Measurements from ENCODE around the gene TIE1. TPM values are rescaled to one million over a fixed set of nuclear protein-coding genes. Genes with fewer than 3 reads are reported as not detected.

TIE1 gene
- total RNA-seq, 2 experiments from 2014 or later = not detected

GRCh38 chr1:43322506-43322905 is 21.7 kb downstream of the TIE1 start:
- Mint-ChIP-seq H3K27me3 (no peaks in the 10 kb centered on the region), H3K27ac (no peak overlapping the region), H3K4me1 (ENCODE audit: low read depth) (no peaks in the 10 kb centered on the region), H3K4me3 (no peak overlapping the region), H3K36me3 (peaks cover 4% of the 10 kb centered on the region), H3K9me3 (peaks cover 16% of the 10 kb centered on the region)
- intact Hi-C loops (cut with micrococcal nuclease) = no loop called here
- CTCF ChIA-PET = no interaction called here
- no peak for DNase-seq
- POLR2A ChIA-PET = no interaction called here

- intact Hi-C loops (cut with micrococcal nuclease) = no loop called here
- peaks cover 20% of the 10 kb centered on the region for H3K9me3 Mint-ChIP-seq
- ChIA-PET CTCF (interaction anchor here (0.5 kb wide), 1 partner anchor 403 kb away, joined by 3 read pairs; no protein-coding TSS in a partner anchor), POLR2A (no interaction called here)
- no peak overlapping the region for H3K4me3 Mint-ChIP-seq
- no peak overlapping the region for H3K27ac Mint-ChIP-seq
- DNase-seq = no peak
- no peaks in the 10 kb centered on the region for H3K27me3 Mint-ChIP-seq
- peaks cover 2% of the 10 kb centered on the region for H3K4me1 Mint-ChIP-seq (ENCODE audit: low read depth)
- peaks cover 4% of the 10 kb centered on the region for H3K36me3 Mint-ChIP-seq
Measured at GRCh38 chr1:43324810-43325209, 24.0 kb downstream of the TIE1 start.

GRCh38 chr1:43325381-43325780 is 24.6 kb downstream of the TIE1 start:
- ChIA-PET CTCF (interaction anchor here (0.5 kb wide), 1 partner anchor 402 kb away, joined by 3 read pairs; no protein-coding TSS in a partner anchor), POLR2A (no interaction called here)
- H3K9me3 Mint-ChIP-seq = peaks cover 20% of the 10 kb centered on the region
- H3K27ac Mint-ChIP-seq = no peak overlapping the region
- intact Hi-C loops (cut with micrococcal nuclease) = no loop called here
- no peaks in the 10 kb centered on the region for H3K27me3 Mint-ChIP-seq
- H3K4me3 Mint-ChIP-seq = no peak overlapping the region
- no peak for DNase-seq
- peaks cover 4% of the 10 kb centered on the region for H3K36me3 Mint-ChIP-seq
- H3K4me1 Mint-ChIP-seq (ENCODE audit: low read depth) = peaks cover 7% of the 10 kb centered on the region

GRCh38 chr1:43327549-43328292 is 26.9 kb downstream of the TIE1 start:
- intact Hi-C loops (cut with micrococcal nuclease) = no loop called here
- ChIA-PET CTCF (no interaction called here), POLR2A (no interaction called here)
- Mint-ChIP-seq H3K9me3 (peaks cover 20% of the 10 kb centered on the region), H3K27me3 (no peaks in the 10 kb centered on the region), H3K27ac (no peak overlapping the region), H3K4me1 (ENCODE audit: low read depth) (peaks cover 9% of the 10 kb centered on the region), H3K4me3 (no peak overlapping the region), H3K36me3 (peaks cover 4% of the 10 kb centered on the region)
- no peak for DNase-seq

- peak; percentile 86 for DNase-seq
- Mint-ChIP-seq H3K9me3 (peaks cover 10% of the 10 kb centered on the region), H3K4me3 (no peak overlapping the region), H3K27ac (no peak overlapping the region), H3K4me1 (ENCODE audit: low read depth) (peaks cover 9% of the 10 kb centered on the region), H3K36me3 (no peaks in the 10 kb centered on the region), H3K27me3 (no peaks in the 10 kb centered on the region)
- CTCF ChIA-PET = interaction anchor here (0.7 to 1.1 kb wide), 3 partner anchors 28 to 605 kb away, joined by 3 to 4 read pairs (median 3); partner anchors contain the start of genes CDC20 and ELOVL1
- intact Hi-C loops (cut with micrococcal nuclease) = no loop called here
- POLR2A ChIA-PET = interaction anchor here (2.3 kb wide), 1 partner anchor 28 kb away, joined by 9 read pairs; the partner anchor contains the start of gene CDC20
Measured at GRCh38 chr1:43329995-43330751, 29.4 kb downstream of the TIE1 start.

GRCh38 chr1:43331688-43332087 is 30.9 kb downstream of the TIE1 start:
- Mint-ChIP-seq H3K36me3 (no peaks in the 10 kb centered on the region), H3K27me3 (no peaks in the 10 kb centered on the region), H3K9me3 (peaks cover 5% of the 10 kb centered on the region), H3K4me3 (no peak overlapping the region), H3K27ac (no peak overlapping the region), H3K4me1 (ENCODE audit: low read depth) (peaks cover 9% of the 10 kb centered on the region)
- ChIA-PET POLR2A (no interaction called here), CTCF (no interaction called here)
- DNase-seq = no peak
- intact Hi-C loops (cut with micrococcal nuclease) = no loop called here

GRCh38 chr1:43334453-43335205 is 33.8 kb downstream of the TIE1 start:
- H3K4me1 Mint-ChIP-seq (ENCODE audit: low read depth) = peaks cover 9% of the 10 kb centered on the region

GRCh38 chr1:43337588-43337987 is 36.8 kb downstream of the TIE1 start, which contains the start of gene MPL:
TSS of gene MPL (plus strand) at chr1:43337818. CDS start at chr1:43337849, 31 bp downstream.
- CTCF ChIA-PET = interaction anchor here (1.2 kb wide), 1 partner anchor 9 kb away, joined by 3 read pairs; no protein-coding TSS in a partner anchor
- POLR2A ChIA-PET = no interaction called here
- H3K4me1 Mint-ChIP-seq (ENCODE audit: low read depth) = no peaks in the 10 kb centered on the region
- no peaks in the 10 kb centered on the region for H3K36me3 Mint-ChIP-seq
- intact Hi-C loops (cut with micrococcal nuclease) = no loop called here
- no peaks in the 10 kb centered on the region for H3K27me3 Mint-ChIP-seq
- H3K4me3 Mint-ChIP-seq = no peak within 1 kb of the TSS
- no peaks in the 10 kb centered on the region for H3K9me3 Mint-ChIP-seq
- DNase-seq = no peak
- H3K27ac Mint-ChIP-seq = no peak within 1 kb of the TSS

More at GRCh38 chr1:43334453-43335205, 33.8 kb downstream of the TIE1 start:
- intact Hi-C loops (cut with micrococcal nuclease) = no loop called here
- no peak overlapping the region for H3K27ac Mint-ChIP-seq
- H3K9me3 Mint-ChIP-seq = no peaks in the 10 kb centered on the region
- DNase-seq = no peak
- ChIA-PET POLR2A (no interaction called here), CTCF (no interaction called here)
- no peak overlapping the region for H3K4me3 Mint-ChIP-seq
- no peaks in the 10 kb centered on the region for H3K27me3 Mint-ChIP-seq
- H3K36me3 Mint-ChIP-seq = no peaks in the 10 kb centered on the region

- H3K9me3 Mint-ChIP-seq = no peaks in the 10 kb centered on the region
- ChIA-PET POLR2A (no interaction called here), CTCF (interaction anchor here (1.2 kb wide), 1 partner anchor 9 kb away, joined by 3 read pairs; no protein-coding TSS in a partner anchor)
- H3K27me3 Mint-ChIP-seq = no peaks in the 10 kb centered on the region
- intact Hi-C loops (cut with micrococcal nuclease) = no loop called here
- H3K27ac Mint-ChIP-seq = no peak overlapping the region
- H3K4me1 Mint-ChIP-seq (ENCODE audit: low read depth) = no peaks in the 10 kb centered on the region
- DNase-seq = no peak
- no peaks in the 10 kb centered on the region for H3K36me3 Mint-ChIP-seq
- H3K4me3 Mint-ChIP-seq = no peak overlapping the region
Measured at GRCh38 chr1:43338001-43338400, 37.2 kb downstream of the TIE1 start.

- Mint-ChIP-seq H3K27ac (no peak overlapping the region), H3K4me3 (no peak overlapping the region), H3K27me3 (no peaks in the 10 kb centered on the region), H3K4me1 (ENCODE audit: low read depth) (no peaks in the 10 kb centered on the region), H3K36me3 (no peaks in the 10 kb centered on the region), H3K9me3 (no peaks in the 10 kb centered on the region)
- DNase-seq = no peak
- ChIA-PET POLR2A (no interaction called here), CTCF (no interaction called here)
- intact Hi-C loops (cut with micrococcal nuclease) = no loop called here
Measured at GRCh38 chr1:43339584-43340232, 38.9 kb downstream of the TIE1 start.

- Mint-ChIP-seq H3K27ac (no peak overlapping the region), H3K9me3 (no peaks in the 10 kb centered on the region), H3K4me1 (ENCODE audit: low read depth) (no peaks in the 10 kb centered on the region), H3K36me3 (no peaks in the 10 kb centered on the region), H3K27me3 (no peaks in the 10 kb centered on the region), H3K4me3 (no peak overlapping the region)
- intact Hi-C loops (cut with micrococcal nuclease) = no loop called here
- ChIA-PET POLR2A (no interaction called here), CTCF (no interaction called here)
- DNase-seq = no peak
Measured at GRCh38 chr1:43340559-43340958, 39.8 kb downstream of the TIE1 start.

Measured in activated CD4-positive, alpha-beta memory T cell treated with anti-CD3 and anti-CD28 coated beads for 36 hours (primary cell).